CD4-positive, alpha-beta T cell treated with Interleukin-2 at 100 ng/mL for 4 hours (primary cell): Measurements from ENCODE around the gene INSIG1.
A peak's percentile ranks its signal among the peaks of the same experiment; 100 is the strongest.

Source experiments
- DNase-seq: peaks from one replicate; pipeline ENCODE4 v3.0.0-alpha.2; 2020; ENCODE audit warnings: low spot score

The INSIG1 gene

DNA sequence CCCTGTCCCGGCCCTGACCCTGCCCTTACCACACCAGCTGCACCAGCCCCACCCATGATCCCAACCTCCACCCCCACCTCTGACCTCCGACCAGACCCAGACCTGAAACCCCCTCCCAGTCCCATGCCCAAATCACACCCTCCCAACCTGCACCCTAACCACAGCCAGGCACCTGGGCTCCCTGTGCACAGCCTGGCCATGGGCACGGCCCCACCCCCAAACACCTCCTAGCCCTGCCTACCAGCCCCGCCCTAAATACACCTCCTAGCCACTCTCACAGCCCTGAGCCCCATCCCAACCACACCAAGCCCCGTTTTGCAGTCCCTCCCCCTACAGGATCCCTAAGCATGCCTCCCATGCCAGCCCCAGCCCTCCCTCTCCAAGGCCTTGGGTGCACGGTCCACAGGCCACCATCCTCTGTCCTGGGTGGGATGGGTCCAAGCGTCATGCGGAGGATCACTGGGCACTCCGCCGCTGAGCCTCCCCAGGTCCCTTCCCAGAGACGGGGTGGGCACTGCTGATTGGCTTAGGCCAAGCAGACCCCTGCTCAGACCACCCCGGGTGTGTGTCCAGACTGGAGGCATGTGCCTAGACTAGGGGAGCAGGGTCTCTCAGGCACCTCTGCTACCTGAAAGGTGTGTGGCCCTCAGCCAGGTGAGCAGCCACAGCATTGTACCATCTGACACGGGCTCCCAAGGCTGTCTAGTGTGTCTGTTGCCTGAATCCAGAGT, 30.1 kb downstream of the INSIG1 start:
- DNase-seq, result no peak

DNA sequence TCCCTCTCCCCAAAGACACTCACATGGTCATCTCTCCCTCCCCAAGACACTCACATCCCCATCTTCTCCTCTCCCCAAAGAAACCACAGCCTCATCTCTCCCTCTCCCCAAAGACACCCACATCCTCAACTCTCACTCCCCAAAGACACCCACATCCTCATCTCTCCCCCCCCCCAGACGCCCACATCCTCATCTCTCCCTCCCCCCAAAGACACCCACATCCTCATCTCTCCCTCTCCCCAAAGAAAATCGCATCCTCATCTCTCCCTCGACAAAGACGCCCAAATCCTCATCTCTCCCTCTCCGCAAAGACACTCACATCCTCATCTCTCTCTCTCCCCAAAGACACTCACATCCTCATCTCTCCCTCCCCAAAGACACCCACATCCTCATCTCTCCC, 31.5 kb downstream of the INSIG1 start:
- DNase-seq, result no peak

DNA sequence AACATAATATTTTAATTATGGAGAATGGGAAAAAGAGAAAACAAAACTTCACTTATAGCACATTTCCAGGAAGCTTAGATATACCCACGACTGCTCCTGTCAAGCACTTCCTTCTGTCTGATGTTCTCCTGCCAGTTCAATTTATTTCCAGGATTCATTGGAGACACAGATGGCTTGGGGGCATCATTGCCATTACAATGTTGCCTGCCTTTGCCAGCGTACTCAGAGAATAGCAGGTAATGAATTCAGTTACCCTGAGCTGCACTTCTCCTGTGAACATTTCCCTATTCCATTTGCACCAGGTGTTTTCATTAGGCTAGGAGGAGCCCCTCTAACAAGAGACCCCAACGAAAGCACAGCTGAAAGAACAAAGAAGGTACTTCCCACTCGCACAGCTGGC, 33.7 kb downstream of the INSIG1 start:
- no peak for DNase-seq

DNA sequence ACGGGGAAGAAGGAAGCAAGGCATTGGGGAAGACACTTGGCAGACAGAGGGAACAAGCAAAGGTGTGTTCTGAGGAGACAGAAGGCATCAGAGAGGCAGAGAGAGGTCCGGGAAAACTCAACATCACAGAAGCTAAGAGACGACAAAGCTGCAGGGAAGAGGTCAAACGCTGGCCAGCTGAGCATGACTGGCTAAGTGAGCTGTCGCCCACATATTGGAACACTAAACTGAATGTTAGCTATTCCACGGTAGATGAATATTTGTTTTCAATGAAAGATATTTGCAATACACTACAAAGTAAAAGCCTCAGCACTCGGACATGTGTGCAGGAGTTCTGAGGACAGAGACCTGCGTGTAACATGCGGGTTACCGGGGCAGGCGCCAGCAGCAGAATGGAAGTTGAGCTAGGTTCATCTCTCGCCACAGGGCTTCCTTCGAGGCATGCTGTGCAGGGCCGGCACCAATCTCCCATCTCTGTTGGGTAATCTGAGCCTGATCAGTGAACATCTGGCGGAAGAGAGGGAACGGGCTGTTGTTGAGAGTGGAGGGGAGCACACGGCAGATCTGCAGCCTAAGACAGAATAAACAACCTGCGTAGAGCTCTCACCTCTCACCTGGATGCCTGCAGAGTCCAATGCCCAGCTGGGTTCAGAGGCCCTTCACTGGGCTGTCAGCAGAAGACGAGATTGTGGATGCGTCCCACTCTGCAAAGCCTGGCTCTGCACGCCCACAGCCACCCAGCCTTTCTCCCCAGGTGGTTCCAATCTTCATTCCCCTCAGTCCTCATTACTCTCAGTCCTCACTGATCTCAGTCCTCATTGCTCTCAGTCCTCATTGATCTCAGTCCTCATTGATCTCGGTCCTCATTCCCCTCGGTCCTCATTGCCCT, 35.9 kb downstream of the INSIG1 start:
- DNase-seq, result no peak

DNA sequence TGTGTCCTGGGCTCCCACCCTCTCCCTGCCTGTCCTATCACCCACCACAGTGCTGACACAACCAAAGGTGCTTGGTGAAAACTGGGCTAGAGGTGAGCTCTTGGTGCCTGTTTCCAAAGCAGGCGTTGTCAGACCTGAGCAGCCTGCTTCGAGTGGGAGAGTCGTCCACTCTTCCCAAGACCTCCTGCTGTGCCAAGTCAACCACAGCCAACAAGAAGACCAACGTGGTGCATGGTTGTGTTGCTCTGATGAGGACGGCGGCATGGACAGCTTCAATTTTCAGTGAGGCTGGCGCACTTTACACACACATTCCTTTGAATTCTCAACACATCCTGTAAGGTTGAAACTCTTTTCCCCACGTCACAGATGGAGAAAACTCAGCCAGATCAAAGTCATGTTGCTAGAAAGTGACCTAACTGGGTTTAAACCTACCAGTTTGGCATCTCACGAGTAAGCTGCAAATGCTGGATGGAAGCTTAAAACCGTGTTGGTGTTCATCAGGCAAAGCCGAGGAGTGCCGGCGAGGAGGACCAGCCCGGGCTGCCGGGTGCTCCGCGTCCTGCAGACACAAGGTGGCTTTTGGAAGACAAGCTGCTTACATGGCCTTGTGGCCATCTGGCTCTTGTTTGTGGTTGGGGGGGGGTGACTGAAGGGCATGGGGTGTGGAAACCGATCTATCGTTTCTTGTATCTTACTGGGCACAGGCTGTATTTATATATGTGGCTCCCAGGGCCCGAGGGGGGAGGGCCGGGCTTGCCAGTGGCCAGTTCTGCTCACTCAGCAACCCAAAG, 39.3 kb downstream of the INSIG1 start:
- DNase-seq, result no peak

DNA sequence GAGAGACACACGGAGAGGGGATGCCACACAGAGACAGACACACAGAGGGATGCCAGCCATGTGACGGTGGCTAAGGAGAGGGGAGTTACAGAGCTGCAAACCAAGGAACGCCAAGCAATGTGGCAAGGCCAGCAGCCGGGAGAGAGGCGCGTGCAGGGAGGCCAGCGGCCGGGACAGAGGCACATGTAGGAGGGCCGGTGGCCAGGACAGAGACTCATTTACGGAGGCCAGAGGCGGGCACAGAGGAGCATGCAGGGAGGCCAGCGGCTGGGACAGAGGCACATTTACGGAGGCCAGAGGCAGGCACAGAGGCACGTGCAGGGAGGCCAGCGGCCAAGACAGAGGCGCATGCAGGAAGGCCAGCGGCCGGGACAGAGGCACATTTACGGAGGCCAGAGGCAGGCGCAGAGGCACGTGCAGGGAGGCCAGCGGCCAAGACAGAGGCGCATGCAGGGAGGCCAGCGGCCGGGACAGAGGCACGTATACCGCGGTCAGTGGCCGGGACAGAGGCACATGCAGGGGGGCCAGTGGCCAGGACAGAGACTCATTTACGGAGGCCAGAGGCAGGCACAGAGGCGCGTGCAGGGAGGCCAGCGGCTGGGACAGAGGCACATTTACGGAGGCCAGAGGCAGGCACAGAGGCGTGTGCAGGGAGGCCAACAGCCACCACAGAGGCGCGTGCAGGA, 40.4 kb downstream of the INSIG1 start:
- DNase-seq, result no peak

DNA sequence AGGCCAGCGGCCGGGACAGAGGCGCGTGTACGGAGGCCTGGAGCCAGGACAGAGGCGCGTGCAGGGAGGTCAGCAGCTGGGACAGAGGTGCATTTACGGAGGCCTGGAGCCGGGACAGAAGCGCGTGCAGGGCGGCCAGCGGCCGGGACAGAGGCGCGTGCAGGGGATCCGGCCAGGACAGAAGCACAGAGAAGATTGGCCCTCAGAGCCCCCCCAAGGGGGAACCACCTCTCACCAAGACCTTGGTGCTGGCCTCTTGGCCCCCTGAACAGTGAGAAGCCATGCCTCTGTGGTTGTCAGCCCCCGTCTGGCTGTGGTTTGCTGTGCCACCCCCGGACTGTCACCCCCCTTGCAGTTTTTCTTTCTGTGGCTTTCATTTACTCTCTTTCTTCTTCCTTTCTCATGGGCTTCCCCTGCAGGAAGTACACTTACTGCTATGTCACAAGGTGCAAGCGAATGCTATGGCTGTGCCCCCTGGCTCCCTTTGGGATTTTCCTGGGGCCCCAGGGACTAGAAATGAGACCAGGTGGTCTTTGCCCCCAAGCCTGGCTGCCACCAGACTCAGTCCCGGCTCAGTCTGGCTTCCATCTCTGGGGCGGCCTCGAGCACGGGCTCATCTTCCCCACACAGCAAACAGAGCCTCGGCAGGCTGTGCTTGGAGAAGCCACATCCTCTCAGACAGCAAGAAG, 41.1 kb downstream of the INSIG1 start:
- DNase-seq, result no peak

DNA sequence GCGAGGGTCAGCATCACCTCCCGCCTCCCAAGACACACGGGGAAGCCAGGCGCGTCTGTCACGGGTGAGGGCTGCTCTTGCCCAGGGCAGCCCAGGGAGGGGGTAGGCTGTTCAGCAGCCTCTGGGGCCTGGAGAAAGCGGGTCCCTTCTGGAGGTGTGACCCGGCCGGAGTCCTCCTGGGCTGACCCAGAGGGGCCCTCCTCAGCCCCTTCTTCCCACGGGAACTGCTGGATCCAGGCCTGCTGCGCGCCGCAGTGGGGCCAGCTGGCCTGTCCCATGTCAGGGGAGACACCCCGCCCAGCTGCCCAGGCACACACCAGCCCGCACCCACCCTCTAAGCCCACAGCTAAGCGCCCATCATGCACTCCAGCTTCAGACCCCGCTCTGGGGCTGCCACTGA, 41.8 kb downstream of the INSIG1 start:
- no peak for DNase-seq

DNA sequence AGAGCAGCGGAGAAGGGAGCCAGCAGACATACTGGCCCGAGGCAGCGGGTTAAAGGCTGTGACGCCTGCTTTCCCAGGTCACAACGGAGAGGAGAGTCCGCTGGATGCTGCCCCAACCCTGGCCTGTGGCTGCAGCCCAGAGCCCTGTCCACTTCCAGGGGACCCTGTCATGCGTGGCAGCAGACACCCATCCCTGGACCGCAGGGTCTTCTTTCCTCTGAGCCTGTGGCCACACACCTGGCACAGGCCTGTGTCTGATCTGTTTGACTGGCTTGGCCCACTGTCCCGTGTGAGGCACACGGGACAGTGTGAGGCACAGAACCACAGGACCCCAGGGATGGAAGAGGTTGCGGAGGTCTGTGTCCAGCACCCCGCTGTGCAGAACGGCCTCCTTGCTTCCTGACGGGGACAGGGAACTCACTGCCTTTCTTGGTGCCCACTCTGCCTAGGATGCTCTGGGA, 42.4 kb downstream of the INSIG1 start:
- no peak for DNase-seq

DNA sequence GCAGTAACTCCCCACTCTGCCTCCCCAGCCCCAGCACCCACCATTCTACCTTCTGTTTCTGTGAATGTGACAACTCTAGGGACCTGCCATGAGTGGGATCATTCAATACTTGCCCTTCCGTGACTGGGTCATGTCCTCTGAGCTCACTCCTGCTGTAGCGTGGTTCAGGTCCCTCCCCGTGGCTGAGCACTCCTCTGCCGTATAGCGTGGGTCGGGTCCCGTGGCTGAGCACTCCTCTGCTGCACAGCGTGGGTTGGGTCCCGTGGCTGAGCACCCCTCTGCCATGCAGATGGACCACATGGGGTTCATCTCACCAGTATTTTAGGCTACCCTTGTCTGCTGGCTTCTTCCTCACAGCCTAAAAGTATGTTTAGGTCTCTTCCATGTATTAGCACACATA, 43.0 kb downstream of the INSIG1 start:
- DNase-seq, result no peak

DNA sequence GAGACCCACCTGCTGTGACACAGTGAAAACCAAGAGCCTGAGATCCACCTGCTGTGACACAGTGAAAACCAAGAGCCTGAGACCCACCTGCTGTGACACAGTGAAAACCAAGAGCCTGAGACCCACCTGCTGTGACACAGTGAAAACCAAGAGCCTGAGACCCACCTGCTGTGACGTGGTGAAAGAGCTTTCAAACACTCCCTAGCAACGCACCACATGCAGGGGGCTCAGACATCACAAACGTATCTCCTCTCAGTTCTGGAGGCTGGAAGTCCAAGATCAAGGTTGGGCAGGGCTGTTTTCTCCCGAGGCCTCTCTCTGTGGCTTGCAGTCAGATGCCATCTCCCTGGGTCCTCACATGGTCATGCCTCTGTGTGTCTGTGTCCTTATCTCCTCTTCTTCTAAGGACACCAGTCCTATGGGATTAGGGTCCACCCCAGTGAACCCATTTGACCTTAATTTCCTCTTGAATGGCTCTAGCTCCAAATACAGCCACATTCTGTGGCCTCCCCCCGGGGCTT, 43.8 kb downstream of the INSIG1 start:
- no peak for DNase-seq

DNA sequence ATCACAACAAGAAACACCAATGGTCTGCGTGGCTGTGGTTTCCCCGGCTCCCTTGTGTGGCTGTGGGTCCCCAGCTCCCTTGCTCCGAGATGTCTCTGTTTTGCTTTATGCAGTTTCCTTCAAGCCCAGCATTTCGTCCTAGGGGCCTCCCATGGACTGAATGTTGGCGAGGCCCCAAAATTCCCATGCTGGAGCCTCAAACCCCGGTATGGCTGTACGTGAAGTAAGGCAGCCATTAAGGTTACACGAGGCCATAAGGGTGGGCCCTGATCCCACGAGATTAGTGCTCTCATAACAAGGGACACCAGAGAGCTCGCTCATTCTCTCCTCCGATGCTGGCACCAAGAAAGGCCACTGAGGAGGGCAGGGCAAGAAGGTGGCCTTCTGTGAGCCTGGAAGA, 44.6 kb downstream of the INSIG1 start:
- DNase-seq, result no peak

DNA sequence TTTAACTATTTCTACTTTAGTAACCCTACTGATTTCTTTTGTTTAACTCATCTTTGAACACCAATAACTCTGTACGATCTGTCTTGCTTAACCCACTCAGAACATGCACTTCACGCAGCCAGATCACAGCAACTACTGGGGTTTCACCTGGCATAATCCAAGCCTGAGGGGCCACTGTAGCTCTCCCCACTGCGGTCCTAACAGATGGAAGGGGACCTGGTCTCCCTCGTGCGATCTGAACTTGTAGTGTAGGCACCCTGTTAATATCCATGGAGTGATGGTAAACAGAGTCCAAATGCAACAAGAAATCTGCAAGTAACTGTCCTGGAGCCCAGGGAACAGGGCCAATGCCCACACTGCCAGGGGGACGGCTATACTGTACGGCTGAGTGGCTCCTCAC, 45.5 kb downstream of the INSIG1 start:
- DNase-seq, result no peak

DNA sequence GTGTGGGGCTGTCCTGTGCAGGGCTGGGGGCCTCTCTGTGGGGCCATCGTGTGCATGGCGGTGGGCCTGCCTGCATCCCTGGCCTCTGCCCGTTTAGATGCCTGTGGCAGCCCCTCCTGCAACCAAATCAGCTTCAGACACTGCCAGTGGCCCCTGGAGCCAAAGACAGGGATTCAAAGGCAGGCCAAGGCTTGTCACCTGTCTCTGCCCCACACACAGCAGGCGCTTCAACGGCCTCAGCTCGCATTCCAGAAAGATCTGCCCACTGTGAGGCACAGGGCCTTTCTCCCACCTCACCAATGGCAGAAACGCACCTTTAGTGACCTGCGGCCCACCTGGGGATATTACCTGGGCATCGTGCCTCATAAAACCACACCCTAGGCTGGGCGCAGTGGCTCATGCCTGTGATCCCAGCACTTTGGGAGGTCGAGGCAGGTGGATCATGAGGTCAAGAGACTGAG, 46.0 kb downstream of the INSIG1 start:
- no peak for DNase-seq

DNA sequence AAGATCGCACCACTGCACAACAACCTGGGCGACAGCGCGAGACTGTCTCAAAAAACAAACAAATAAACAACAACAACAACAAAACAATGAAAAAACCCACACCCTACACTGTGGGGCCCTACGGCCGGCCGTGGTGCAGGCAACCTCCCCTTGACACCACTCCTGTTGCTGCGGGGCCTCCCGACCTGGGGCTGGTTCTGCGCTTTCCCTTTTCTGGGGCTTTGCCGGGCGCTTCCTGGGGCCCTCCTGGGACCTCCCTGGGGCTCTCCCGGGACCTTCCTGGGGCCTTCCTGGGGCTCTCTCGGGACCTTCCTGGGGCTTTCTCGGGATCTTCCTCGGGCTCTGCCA, 46.6 kb downstream of the INSIG1 start:
- no peak for DNase-seq

DNA sequence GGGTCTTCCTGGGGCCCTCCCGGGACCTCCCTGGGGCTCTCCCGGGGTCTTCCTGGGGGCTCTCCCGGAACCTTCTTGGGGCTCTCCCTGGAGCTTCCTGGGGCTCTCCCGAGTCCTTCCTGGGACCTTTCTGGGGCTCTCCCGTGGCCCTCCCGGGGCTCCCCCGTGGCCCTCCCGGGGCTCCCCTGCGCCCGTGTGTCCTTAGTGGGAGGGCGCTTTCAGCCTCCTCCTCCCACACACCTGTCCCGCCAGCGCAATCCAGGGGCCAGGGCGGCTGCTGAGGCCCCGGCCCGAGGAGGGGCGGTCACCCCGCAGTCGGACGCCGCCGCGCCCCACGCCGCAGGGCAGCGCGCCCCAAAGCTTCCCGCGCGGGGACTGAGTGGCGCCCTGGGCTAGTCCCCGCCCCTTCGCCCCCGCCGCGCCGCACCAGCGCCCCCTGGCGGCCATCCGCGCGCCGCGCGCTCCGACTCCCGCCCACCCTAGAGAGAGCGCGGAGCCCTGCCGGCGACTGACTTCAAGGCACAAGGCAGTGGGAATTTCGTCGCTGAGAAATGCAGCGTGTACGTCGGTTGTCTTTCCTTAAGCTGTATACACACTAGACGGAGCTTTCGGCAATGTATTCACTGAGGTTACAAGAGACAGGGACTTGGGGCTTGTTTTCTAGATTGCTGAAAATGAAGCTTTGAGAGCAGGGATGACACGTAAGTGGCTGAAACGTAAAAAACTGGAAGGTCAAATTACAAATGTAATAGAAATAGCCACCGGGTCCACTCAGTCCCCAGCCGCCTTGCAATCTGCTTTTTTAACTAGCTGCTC, 47.1 kb downstream of the INSIG1 start:
- peak; percentile 86 for DNase-seq

DNA sequence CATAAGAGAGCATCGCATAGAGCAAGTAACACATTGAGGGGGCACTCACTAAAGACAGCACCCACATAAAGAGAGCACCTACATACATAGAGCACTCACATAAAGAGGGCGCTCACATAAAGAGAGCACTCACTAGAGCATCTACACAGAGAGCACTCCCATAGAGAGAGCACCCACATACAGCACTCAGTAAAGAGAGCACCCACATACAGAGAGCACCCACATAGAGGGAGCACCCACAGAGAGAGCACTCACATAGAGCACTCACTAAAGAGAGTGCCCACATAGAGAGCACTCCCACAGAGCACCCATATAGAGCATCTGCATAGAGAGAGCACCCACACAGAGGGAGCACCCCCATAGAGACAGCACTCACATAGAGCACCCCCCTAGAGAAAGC, 47.8 kb downstream of the INSIG1 start:
- DNase-seq, result no peak

DNA sequence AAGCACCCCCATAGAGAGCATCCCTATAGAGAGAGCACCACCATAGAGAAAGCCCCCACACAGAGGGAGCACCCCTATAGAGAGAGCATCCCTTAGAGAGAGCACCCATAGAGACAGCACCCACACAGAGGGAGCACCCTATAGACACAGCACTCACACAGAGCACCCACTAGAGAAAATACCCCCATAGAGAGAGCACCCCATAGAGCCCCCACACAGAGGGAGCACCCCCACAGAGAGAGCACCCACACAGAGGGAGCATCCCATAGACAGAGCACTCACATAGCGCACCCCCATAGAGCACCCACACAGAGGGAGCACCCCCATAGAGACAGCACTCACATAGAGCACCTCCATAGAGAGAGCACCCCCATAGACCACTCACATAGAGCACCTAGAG, 48.6 kb downstream of the INSIG1 start:
- DNase-seq, result no peak

DNA sequence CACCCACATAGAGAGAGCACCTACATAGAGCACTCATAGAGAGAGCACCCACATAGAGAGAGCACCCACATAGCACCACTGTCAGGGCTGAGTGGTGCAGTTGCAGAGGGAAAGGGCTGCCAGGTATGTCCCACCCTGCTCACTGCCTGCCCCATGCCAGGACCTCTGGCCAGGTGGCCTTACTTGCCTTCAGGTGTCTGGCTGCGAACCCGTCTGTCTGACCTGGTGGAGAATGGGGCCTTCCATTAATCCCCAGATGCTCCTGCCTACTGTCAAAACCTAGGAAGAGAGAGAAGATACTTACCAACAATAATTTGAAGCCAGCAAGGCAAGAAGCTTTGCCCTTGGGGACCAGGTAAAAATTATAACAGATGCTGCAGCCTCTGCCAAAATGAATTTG, 51.1 kb downstream of the INSIG1 start:
- DNase-seq, result no peak

DNA sequence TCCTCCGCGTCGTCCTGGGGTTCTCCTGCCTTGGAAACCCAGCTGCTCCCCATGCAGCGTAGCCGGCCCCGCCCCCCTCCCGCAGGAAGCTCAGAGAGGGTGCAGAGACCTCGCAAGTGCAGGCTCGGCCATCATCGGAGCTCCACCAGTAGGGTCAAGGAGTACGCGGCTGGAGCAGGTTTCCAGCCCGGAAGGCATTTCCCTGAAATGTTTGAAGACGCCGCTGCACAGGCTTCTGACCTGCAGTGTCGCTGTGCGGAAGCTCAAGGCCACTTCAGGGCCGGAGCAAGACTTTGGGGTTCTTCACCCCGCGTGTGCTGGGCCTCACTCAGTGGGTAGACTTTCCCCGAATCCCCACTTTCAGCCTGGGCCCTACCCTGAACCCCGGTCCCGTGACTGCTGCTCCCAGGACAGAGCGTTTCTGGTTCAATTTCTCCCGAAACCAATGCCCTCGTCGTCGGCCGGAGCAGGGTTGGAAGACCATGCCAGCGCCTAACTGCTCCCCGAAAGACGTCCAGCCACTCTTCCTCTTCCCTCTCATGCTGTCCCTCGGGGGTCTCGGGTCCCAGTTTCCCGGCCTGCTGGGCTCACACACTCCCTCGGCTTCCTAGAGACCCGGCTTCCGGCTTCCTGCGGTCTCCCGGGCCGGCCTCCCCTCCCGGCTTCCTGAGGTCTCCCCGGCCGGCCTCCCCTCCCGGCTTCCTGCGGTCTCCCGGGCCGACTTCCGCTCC, 52.1 kb downstream of the INSIG1 start:
- no peak for DNase-seq
